ENCODE results near the gene DOCK2.

DNA sequence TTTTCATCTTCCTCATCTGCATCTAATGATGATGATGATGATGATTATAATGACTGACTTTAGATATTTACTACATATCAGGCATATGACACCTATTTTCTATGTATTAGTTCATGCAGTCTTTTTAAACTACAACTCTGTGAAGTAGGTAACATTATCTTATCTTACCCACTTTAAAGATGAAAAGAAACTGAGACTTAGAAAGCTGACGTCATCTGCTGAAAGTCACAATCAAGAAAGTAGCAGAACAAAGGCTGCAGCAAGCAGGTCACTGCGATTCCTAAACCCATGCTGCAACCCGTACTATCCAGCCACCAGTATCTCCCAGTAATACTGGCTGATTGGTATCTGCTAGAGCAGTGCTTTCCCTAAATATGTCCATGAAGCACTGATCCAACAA, 383.3 kb downstream of the DOCK2 start:
- TF ChIP-seq CTCF (IDR thresholded peaks at IDR 0.05) (no peak), POLR2A (IDR thresholded peaks at IDR 0.05) (no peak)
